Liver (tissue), 3 donors: Measurements from ENCODE around the gene TMEM139.

Experiments
- CTCF ChIP-seq: fragments of 150-350 bp; IDR thresholded peaks from 2 replicates; pipeline ENCODE4 v1.5.1; 2017; ENCODE audit warnings: improper control_type of control experiment, low read depth, low read length; ENCODE audit not compliant: missing input control
- EGR1 ChIP-seq, 2 donors: IDR thresholded peaks; 2 replicates each; pipeline ENCODE4 v1.6.1; 2016 to 2018; ENCODE audit warnings: antibody characterized with exemption in 2 of 2, low read depth in 2 of 2
- FOXA1 ChIP-seq: IDR thresholded peaks from 2 replicates; pipeline ENCODE4 v1.6.1; 2016; ENCODE audit warnings: antibody characterized with exemption
- GABPA ChIP-seq, 2 donors: IDR thresholded peaks in 1 of 2; conservative IDR thresholded peaks in 1 of 2; 2 replicates each; pipeline ENCODE4 v1.6.1; 2016; ENCODE audit warnings: antibody characterized with exemption in 2 of 2, mild to moderate bottlenecking in 1 of 2, moderate library complexity in 1 of 2
- HNF4G ChIP-seq: IDR thresholded peaks from 2 replicates; pipeline ENCODE4 v1.6.1; 2016; ENCODE audit warnings: antibody characterized with exemption
- JUND ChIP-seq, 2 donors: IDR thresholded peaks; 2 replicates each; pipeline ENCODE4 v1.6.1; 2016; ENCODE audit warnings: antibody characterized with exemption in 2 of 2
- RAD21 ChIP-seq, 2 donors: IDR thresholded peaks; 2 replicates each; pipeline ENCODE4 v1.6.1; 2016; ENCODE audit warnings: antibody characterized with exemption in 2 of 2, mild to moderate bottlenecking in 2 of 2
- REST ChIP-seq: IDR thresholded peaks from 2 replicates; pipeline ENCODE4 v1.6.1; 2016; ENCODE audit warnings: antibody characterized with exemption, mild to moderate bottlenecking
- RXRA ChIP-seq, 2 donors: IDR thresholded peaks; 2 replicates each; pipeline ENCODE4 v1.6.1; 2017 to 2018; ENCODE audit warnings: antibody characterized with exemption in 2 of 2, mild to moderate bottlenecking in 1 of 2
- SP1 ChIP-seq: IDR thresholded peaks from 2 replicates; pipeline ENCODE4 v1.6.1; 2018; ENCODE audit warnings: antibody characterized with exemption, mild to moderate bottlenecking
- TAF1 ChIP-seq: conservative IDR thresholded peaks from 2 replicates; pipeline ENCODE4 v1.6.1; 2016; ENCODE audit warnings: antibody characterized with exemption, mild to moderate bottlenecking
- ZBTB33 ChIP-seq: IDR thresholded peaks from 2 replicates; pipeline ENCODE4 v1.6.1; 2016; ENCODE audit warnings: antibody characterized with exemption
- TF ChIP-seq, protein P1 (sequence below): IDR thresholded peaks from 2 replicates; pipeline ENCODE4 v1.6.1; 2016; ENCODE audit warnings: antibody characterized with exemption
- TF ChIP-seq, protein P2 (sequence below): IDR thresholded peaks from 2 replicates; pipeline ENCODE4 v1.6.1; 2016; ENCODE audit warnings: antibody characterized with exemption
- donor health status: healthy.
- donor health status: healthy.

DNA sequence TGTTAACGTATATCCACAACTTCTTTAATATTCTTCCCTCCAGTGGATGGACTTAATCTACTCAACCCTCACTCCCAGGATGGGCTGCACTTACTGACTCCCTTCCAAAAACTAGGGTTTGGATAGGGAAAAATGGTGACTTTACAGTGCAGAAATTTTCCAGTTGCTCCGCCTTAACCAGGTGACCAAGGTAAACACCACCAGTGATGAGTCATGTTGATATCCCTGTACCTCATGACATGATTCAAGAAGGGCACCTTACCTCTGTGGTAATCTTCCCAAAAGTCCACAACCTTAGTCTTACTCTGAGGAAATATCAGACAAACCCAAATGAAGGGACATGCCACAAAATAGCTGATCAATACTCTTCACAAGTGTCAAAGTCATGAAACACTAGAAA lies 25.0 kb upstream of the TMEM139 start:
- TF ChIP-seq REST (no peak), CTCF (no peak), ZBTB33 (peak; percentile 15), HNF4G (no peak), RXRA (IDR thresholded peaks at IDR 0.05) (peak in 1 of 2 donors; percentile 54), SP1 (no peak), RAD21 (IDR thresholded peaks at IDR 0.05) (no peak), TAF1 (no peak), GABPA (IDR thresholded peaks at IDR 0.05 in 1 of 2, conservative IDR thresholded peaks at IDR 0.05 in 1 of 2) (no peak), JUND (IDR thresholded peaks at IDR 0.05) (peak; percentile 74 to 90), EGR1 (IDR thresholded peaks at IDR 0.05; ENCODE audit: low read depth in 2 of 2) (no peak), FOXA1 (peak; percentile 88)
- TF ChIP-seq, protein P1, sequence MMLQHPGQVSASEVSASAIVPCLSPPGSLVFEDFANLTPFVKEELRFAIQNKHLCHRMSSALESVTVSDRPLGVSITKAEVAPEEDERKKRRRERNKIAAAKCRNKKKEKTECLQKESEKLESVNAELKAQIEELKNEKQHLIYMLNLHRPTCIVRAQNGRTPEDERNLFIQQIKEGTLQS, result peak; percentile 52
- TF ChIP-seq, protein P2, sequence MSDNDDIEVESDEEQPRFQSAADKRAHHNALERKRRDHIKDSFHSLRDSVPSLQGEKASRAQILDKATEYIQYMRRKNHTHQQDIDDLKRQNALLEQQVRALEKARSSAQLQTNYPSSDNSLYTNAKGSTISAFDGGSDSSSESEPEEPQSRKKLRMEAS, result peak; percentile 32
